ENCODE measurements around the gene ADAR.

- TF ChIP-seq CTCF (IDR thresholded peaks at IDR 0.05) (no peak), POLR2AphosphoS5 (IDR thresholded peaks at IDR 0.05) (no peak), POLR2A (IDR thresholded peaks at IDR 0.05) (no peak), EP300 (IDR thresholded peaks at IDR 0.05; ENCODE audit: low read depth) (no peak)
These were observed 6.3 kb upstream of the ADAR start for GRCh38 chr1:154614247-154614646.
